ENCODE data around the gene SORBS1.

DNA sequence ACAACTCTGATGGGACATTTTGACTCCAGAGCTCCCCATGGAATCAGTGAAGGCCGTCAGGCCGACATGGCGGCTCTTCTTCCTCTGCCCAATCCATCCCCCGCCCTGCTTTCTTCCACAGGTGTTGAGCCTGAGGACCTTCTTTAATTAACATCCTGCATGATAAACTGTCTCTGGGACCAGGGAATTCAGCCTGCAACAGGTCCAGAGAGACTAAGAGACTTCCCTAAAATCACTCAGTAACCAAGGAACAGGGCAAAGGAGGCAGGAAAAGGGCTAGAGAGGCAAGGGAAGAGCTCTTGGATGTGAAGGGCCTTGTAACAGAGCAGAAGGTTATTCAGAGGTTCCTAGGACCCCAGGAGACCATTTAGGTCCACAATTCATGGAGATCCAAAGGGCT, 264.4 kb downstream of the SORBS1 start:
- TF ChIP-seq, protein P1, sequence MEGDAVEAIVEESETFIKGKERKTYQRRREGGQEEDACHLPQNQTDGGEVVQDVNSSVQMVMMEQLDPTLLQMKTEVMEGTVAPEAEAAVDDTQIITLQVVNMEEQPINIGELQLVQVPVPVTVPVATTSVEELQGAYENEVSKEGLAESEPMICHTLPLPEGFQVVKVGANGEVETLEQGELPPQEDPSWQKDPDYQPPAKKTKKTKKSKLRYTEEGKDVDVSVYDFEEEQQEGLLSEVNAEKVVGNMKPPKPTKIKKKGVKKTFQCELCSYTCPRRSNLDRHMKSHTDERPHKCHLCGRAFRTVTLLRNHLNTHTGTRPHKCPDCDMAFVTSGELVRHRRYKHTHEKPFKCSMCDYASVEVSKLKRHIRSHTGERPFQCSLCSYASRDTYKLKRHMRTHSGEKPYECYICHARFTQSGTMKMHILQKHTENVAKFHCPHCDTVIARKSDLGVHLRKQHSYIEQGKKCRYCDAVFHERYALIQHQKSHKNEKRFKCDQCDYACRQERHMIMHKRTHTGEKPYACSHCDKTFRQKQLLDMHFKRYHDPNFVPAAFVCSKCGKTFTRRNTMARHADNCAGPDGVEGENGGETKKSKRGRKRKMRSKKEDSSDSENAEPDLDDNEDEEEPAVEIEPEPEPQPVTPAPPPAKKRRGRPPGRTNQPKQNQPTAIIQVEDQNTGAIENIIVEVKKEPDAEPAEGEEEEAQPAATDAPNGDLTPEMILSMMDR (tag by site-specific recombination; IDR thresholded peaks at IDR 0.05), result no peak
- TF ChIP-seq KLF8 (tag by site-specific recombination; IDR thresholded peaks at IDR 0.05) (no peak), ZNF239 (tag by site-specific recombination; IDR thresholded peaks at IDR 0.05) (no peak), ZNF24 (tag by site-specific recombination; IDR thresholded peaks at IDR 0.05) (no peak), ZNF274 (IDR thresholded peaks at IDR 0.05; ENCODE audit: low read length) (no peak), ZNF274 (tag by site-specific recombination; IDR thresholded peaks at IDR 0.05; ENCODE audit: borderline replicate concordance) (no peak)

Data from HEK293 (cell line).